VCaP (cell line): ENCODE data around the gene MLPH.

Source experiments
- H3K27ac ChIP-seq: fragments of 450-650 bp; 2 replicates; pipeline ENCODE4 v1.5.1; 2017
- TF ChIP-seq, protein P1 (sequence below): fragments of 450-650 bp; conservative IDR thresholded peaks from 2 replicates; pipeline ENCODE4 v1.5.1; 2017; ENCODE audit warnings: mild to moderate bottlenecking, moderate library complexity

The MLPH gene

DNA sequence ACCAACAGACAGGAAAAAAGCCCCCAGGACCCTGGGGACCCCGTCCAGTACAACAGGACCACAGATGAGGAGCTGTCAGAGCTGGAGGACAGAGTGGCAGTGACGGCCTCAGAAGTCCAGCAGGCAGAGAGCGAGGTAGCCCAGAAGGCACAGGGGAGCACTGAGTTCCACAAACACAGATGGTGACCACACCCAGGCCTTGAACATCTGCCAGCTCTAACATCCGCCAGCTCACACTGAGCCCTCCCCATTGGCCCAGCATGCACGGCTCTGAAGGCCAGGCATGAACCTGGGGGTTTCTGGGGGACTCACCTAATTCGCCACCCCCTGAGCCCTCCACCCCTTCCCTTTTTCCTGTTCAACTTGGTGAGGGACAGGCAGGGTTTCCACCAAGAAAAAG, 53.8 kb downstream of the MLPH start:
- TF ChIP-seq, protein P1, sequence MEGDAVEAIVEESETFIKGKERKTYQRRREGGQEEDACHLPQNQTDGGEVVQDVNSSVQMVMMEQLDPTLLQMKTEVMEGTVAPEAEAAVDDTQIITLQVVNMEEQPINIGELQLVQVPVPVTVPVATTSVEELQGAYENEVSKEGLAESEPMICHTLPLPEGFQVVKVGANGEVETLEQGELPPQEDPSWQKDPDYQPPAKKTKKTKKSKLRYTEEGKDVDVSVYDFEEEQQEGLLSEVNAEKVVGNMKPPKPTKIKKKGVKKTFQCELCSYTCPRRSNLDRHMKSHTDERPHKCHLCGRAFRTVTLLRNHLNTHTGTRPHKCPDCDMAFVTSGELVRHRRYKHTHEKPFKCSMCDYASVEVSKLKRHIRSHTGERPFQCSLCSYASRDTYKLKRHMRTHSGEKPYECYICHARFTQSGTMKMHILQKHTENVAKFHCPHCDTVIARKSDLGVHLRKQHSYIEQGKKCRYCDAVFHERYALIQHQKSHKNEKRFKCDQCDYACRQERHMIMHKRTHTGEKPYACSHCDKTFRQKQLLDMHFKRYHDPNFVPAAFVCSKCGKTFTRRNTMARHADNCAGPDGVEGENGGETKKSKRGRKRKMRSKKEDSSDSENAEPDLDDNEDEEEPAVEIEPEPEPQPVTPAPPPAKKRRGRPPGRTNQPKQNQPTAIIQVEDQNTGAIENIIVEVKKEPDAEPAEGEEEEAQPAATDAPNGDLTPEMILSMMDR: no peak
- H3K27ac ChIP-seq: no peak overlapping the region

DNA sequence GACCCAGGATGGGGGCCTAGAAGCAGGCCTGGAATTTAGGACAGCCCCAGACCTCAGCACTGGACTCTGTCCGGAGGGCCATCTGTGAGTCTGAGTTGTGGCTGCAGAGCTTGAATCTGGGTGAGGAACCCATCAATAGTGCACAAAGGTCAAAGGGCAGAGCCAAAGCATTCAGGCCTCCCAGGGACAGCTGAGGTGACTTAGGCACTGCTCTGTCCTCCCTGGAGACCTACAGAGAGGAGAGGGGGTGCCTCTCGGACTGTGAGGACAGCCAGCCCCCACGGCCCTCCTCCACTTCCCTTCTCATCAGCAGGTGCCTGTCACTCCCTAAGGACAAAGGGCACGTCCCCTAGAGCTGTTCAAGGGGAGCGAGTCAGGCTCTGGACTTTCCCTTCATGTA, 54.2 kb downstream of the MLPH start:
- H3K27ac ChIP-seq: no peak overlapping the region
- TF ChIP-seq, protein P1: no peak

DNA sequence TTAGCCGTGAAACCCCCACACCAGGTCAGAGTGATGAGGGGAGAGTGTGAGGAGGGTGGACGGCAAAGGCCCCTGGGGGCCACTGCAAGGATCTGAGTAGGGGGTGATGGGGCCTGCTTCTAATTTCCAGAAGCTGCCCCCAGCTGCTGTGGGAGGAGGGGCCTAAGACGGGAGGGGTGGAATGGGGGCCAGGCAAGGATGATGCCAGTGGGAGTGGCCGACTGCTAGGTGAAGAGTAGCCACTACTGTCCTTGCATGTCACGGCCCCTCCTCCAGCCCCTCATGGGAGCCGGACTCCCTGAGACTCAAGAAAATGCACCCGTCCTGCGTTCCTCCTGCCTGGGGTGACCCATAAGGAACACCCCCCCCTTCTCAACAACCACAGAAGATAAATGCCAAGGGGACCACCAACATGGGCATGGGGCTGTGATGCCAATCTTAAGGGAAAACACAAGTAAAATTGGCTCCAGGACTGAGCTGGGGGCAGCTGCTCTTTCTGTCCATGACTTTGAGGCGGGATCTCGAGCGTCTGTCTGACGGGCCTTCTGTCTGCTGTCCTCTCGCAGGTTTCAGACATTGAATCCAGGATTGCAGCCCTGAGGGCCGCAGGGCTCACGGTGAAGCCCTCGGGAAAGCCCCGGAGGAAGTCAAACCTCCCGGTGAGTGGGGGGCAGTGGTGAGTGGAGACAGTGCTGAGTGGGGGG, 55.1 kb downstream of the MLPH start:
- TF ChIP-seq, protein P1: no peak
- no peak overlapping the region for H3K27ac ChIP-seq

GRCh38 chr2:237546040-237546875, 59.2 kb downstream of the MLPH start:
- no peak overlapping the region for H3K27ac ChIP-seq

DNA sequence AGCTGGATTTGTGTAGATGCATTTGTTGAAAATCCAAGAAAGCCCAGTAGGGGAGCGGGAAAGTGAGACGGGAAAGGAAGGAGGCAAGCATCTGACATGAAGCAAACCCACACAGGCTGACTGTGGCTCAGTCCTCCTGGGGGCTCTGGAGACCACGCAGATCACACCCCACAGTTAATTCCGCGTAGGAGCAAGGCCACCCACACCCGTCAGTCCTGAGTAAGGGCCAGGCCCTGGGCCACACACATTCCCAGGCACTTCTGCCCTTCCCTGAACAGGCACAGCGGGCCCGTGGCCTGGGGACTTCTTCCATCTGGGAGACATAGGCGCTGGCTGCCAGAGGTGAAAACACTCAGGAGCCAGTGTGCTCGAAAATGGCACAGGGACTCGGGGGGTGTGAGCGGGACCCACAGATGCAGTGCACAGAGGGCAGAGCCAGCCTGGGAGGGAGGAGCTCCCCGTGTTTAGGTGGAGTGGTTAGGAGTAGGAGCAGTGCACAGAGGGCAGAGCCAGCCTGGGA, 59.9 kb downstream of the MLPH start:
- TF ChIP-seq, protein P1: no peak
- no peak overlapping the region for H3K27ac ChIP-seq

More at GRCh38 chr2:237546040-237546875, 59.2 kb downstream of the MLPH start:
- TF ChIP-seq, protein P1: no peak

DNA sequence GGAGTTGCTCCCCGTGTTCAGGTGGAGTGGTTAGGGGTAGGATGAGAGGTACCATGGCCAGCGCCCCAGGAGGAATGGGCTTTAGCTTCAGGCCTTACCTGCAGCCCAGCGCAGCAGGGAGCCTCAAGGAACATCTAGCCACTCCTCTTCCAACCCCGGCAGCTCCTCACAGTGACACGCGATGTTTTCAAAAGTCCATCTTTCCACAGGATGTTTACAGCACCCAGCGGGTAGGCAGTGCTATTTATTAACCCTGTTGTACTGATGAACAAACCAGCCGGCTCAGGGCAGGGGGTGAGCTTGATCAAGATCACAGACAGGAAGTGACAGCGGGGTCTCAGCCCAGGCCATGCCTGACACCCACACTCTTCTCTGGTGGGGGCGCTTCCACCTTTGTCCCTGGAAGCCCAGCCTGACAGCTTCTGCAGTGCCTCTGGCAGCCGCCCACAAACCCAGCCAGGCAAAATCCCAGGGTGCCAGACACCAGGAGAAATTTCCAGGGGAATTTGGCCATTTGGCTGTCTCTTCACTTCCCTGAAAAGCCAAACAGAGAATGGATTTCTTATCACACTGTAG, 60.9 kb downstream of the MLPH start:
- TF ChIP-seq, protein P1: no peak
- H3K27ac ChIP-seq: no peak overlapping the region

GRCh38 chr2:237549216-237549615, 62.2 kb downstream of the MLPH start:
- no peak overlapping the region for H3K27ac ChIP-seq
- TF ChIP-seq, protein P1: no peak
